ENCODE measurements around the gene TNKS1BP1. TPM values are rescaled to one million over a fixed set of nuclear protein-coding genes. Genes with fewer than 3 reads are reported as not detected.
A peak's percentile ranks its signal among the peaks of the same experiment; 100 is the strongest.

The TNKS1BP1 gene
- total and polyA plus RNA-seq, 9 of the 15 experiments (the other 6 are each of a cell fraction or from before 2014, with no cell fraction given): 1.1 to 47.2 (median 10.9) TPM

DNA sequence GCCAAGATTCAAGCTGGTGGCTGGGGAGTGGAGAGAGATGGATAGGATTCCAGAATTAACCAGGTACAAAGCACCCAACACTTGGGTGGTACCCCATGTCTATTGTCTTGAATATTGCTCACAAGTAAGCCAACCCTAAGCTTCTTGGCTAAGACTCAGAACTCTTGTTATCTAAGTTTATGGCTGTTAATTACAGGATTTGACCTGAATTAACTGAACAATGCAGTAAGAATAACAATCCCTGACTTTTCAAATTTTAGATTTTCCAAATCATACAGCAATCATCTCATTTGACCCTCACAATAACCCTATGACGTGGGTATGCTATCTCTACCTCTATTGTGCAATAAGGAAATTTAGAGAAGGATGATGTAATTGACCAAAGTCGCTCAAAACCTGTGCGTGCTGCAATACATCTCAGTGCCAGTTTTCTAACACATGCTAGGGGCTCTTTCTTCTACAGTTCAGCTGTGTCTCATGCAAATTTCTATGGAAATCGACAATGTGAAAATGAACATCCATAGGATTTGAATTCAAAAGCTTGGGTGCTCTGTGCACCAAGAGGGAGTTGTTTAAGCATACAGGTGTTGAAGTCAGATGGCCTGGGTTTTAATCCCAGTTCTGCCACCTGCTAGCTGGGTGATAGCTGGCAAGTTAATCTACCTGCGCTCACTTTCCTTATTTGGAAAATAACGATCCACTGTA is 47.6 kb downstream of the TNKS1BP1 start (continued):
- TF ChIP-seq ZNF146 (CRISPR knock-in tag; IDR thresholded peaks at IDR 0.05; ENCODE audit: unreplicated experiment) (no peak), ZNF165 (CRISPR knock-in tag; IDR thresholded peaks at IDR 0.05; ENCODE audit: borderline replicate concordance) (no peak), CEBPB (tag; IDR thresholded peaks at IDR 0.05) (peak; percentile 97), ZNF408 (CRISPR knock-in tag; IDR thresholded peaks at IDR 0.05; ENCODE audit: low read depth) (no peak), ATF1 (CRISPR knock-in tag; IDR thresholded peaks at IDR 0.05) (no peak), ATF1 (tag; IDR thresholded peaks at IDR 0.05) (peak; percentile 44; the same call in 1 of the 2 replicates), HNRNPK (IDR thresholded peaks at IDR 0.05; ENCODE audit: low read depth, low read length, poor library complexity, severe bottlenecking) (no peak), BRD9 (IDR thresholded peaks at IDR 0.05; ENCODE audit: low read depth, partially characterized antibody) (no peak), IRF9 (tag; IDR thresholded peaks at IDR 0.05) (peak; percentile 32; the same call in 1 of the 2 replicates), JUND (IDR thresholded peaks at IDR 0.05; ENCODE audit: borderline replicate concordance, low read depth, low read length) (0 out of 2 replicates have a peak, but pooled peaks have one; percentile 29), JUND (tag; IDR thresholded peaks at IDR 0.05; ENCODE audit: borderline replicate concordance, low read depth, low read length) (no peak)

Data from K562 (cell line).